Activated T-cell treated with anti-CD3 and anti-CD28 coated beads, Interleukin-2, amount 50 U/mL, for 72 hours (primary cell): ENCODE results near the gene MYO18B. TPM values are rescaled to one million over a fixed set of nuclear protein-coding genes. Genes with fewer than 3 reads are reported as not detected.

ENCODE experiments used
- ATAC-seq, 2 donors: fragments of 150-1000 bp; cut with Tn5 transposase; replicated peaks in 1 of 2; 2 replicates each; pipeline ENCODE4 v1.10.0; 2021; ENCODE audit warnings: moderate library complexity in 2 of 2, mild to moderate bottlenecking in 1 of 2
- DNase-seq, 2 donors: peaks; one replicate each; pipeline ENCODE4 v3.0.0; 2021 to 2022; ENCODE audit warnings: mixed read lengths in 1 of 2
- H3K27ac Mint-ChIP-seq: one replicate; pipeline ENCODE4 v1.8.0; 2022; ENCODE audit warnings: mild to moderate bottlenecking, moderate library complexity, mixed read lengths
- H3K27me3 Mint-ChIP-seq: one replicate; pipeline ENCODE4 v1.8.0; 2022; ENCODE audit warnings: low read depth, mixed read lengths
- H3K36me3 Mint-ChIP-seq, 2 donors: one replicate each; pipeline ENCODE4 v1.8.0; 2022; ENCODE audit warnings: mixed read lengths in 2 of 2, mild to moderate bottlenecking in 1 of 2; ENCODE audit not compliant: insufficient read depth in 2 of 2
- H3K4me1 Mint-ChIP-seq: one replicate; pipeline ENCODE4 v1.8.0; 2022; ENCODE audit warnings: low read depth, mixed read lengths
- H3K4me3 Mint-ChIP-seq, 2 donors: one replicate each; pipeline ENCODE4 v1.8.0; 2022; ENCODE audit warnings: mild to moderate bottlenecking in 2 of 2, mixed read lengths in 2 of 2, moderate library complexity in 2 of 2
- H3K9me3 Mint-ChIP-seq, 2 donors: one replicate each; pipeline ENCODE4 v1.8.0; 2022; ENCODE audit warnings: mixed read lengths in 2 of 2
- total RNA-seq, 2 donors: library from RNA; stranded (reverse); gene quantifications; one replicate each; pipeline ENCODE4 v1.2.3, GENCODE V29; 2022

Gene MYO18B
- total RNA-seq, 2 donors from 2014 or later, result 2.4 to 2.8 TPM

- DNase-seq (no peak), ATAC-seq (no peak)
- Mint-ChIP-seq H3K4me1 (no peaks in the 10 kb centered on the region), H3K27ac (no peak overlapping the region), H3K36me3 (no peaks in the 10 kb centered on the region), H3K4me3 (no peak overlapping the region), H3K9me3 (no peaks in the 10 kb centered on the region), H3K27me3 (peaks cover 26% of the 10 kb centered on the region)
Observed at GRCh38 chr22:25881210-25881755, 139.3 kb downstream of the MYO18B start.

- H3K27me3 Mint-ChIP-seq, result peaks cover 20% of the 10 kb centered on the region
- H3K4me3 Mint-ChIP-seq, result no peak overlapping the region
- no peak overlapping the region for H3K27ac Mint-ChIP-seq
- no peaks in the 10 kb centered on the region for H3K36me3 Mint-ChIP-seq
- H3K4me1 Mint-ChIP-seq, result no peaks in the 10 kb centered on the region
- H3K9me3 Mint-ChIP-seq, result no peaks in the 10 kb centered on the region
- DNase-seq, result no peak
- no peak for ATAC-seq
Observed at GRCh38 chr22:25882360-25882759, 140.4 kb downstream of the MYO18B start.

DNA sequence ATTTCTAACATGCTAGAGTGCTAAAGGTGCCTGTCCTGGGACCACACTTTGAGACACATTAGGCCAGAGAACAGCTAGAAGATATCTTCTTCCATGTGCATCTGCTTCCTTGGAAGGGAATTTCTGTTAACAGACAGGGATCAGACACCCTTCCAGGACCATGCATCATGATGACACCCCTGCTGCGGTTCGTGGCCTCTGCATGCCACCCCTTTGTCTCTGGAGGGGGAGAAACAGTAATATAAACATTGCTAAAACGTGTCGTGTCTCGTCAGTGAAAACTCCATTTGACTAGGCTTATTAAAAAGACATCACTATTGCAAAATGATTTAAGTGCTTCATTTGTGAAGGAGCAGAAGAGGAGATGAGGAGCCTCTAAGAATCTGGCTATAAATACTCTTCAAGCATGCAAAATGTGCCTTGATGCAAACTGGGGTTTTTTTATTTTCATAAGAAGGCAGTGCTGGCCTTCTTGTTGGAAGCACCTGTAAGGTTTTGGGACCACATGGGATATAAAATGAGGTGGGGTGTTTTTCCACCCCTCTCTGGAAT, 141.6 kb downstream of the MYO18B start:
- peaks cover 11% of the 10 kb centered on the region for H3K27me3 Mint-ChIP-seq
- H3K36me3 Mint-ChIP-seq, result no peaks in the 10 kb centered on the region
- H3K4me1 Mint-ChIP-seq, result no peaks in the 10 kb centered on the region
- no peak overlapping the region for H3K27ac Mint-ChIP-seq
- DNase-seq (no peak), ATAC-seq (no peak)
- no peak overlapping the region for H3K4me3 Mint-ChIP-seq
- H3K9me3 Mint-ChIP-seq, result no peaks in the 10 kb centered on the region

- ATAC-seq, result no peak
- no peaks in the 10 kb centered on the region for H3K9me3 Mint-ChIP-seq
- no peak for DNase-seq
- H3K27me3 Mint-ChIP-seq, result peaks cover 12% of the 10 kb centered on the region
- H3K27ac Mint-ChIP-seq, result no peak overlapping the region
- H3K4me1 Mint-ChIP-seq, result no peaks in the 10 kb centered on the region
- no peaks in the 10 kb centered on the region for H3K36me3 Mint-ChIP-seq
- no peak overlapping the region for H3K4me3 Mint-ChIP-seq
Observed at GRCh38 chr22:25884121-25884520, 142.1 kb downstream of the MYO18B start.

GRCh38 chr22:25888399-25889054, 146.5 kb downstream of the MYO18B start:
- DNase-seq (no peak), ATAC-seq (no peak)
- H3K27ac Mint-ChIP-seq, result no peak overlapping the region
- no peaks in the 10 kb centered on the region for H3K4me1 Mint-ChIP-seq
- H3K4me3 Mint-ChIP-seq, result no peak overlapping the region
- peaks cover 6% of the 10 kb centered on the region for H3K27me3 Mint-ChIP-seq
- H3K36me3 Mint-ChIP-seq, result no peaks in the 10 kb centered on the region
- H3K9me3 Mint-ChIP-seq, result no peaks in the 10 kb centered on the region

DNA sequence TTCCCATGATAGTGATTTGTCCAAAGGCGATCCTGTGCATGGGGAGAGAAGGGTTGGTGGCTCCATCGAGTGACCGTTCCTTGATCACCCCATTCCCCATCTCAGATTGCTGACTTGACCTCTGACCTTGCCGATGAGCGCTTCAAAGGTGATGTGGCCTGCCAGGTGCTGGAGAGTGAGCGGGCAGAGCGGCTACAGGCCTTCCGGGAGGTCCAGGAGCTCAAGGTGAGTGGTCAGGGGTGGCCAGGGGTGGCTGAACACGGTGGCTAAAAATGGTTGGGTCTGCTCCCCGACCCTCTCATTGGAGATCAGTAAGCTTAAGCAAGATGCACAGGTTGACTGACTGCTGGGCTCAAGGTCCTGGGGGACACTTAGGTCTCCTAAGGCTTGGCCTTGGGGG, 148.7 kb downstream of the MYO18B start:
- Mint-ChIP-seq H3K27me3 (peaks cover 6% of the 10 kb centered on the region), H3K36me3 (no peaks in the 10 kb centered on the region), H3K9me3 (no peaks in the 10 kb centered on the region), H3K27ac (no peak overlapping the region), H3K4me3 (no peak overlapping the region), H3K4me1 (no peaks in the 10 kb centered on the region)
- DNase-seq, result no peak
- ATAC-seq, result no peak

DNA sequence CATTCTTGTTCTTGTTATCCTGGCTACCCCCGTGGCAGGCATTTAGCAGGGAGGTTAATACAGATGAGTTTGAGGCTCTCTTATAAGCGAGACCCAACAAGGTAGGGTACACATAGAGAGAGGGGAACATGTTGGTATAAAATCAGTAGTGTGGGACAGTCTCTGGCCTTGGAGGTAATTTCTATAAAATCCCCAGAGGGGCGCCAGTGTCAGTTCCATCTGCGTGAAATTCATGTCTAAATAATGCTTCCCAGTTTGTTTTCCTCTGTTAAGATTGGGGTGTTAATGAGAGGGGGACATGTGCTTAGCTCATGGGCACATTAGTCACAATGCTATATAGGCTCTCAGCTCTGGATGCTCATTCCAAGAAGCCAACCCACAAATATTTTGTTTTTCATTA, 150.7 kb downstream of the MYO18B start:
- peaks cover 6% of the 10 kb centered on the region for H3K27me3 Mint-ChIP-seq
- H3K4me3 Mint-ChIP-seq, result no peak overlapping the region
- H3K36me3 Mint-ChIP-seq, result no peaks in the 10 kb centered on the region
- DNase-seq (no peak), ATAC-seq (no peak)
- no peak overlapping the region for H3K27ac Mint-ChIP-seq
- no peaks in the 10 kb centered on the region for H3K9me3 Mint-ChIP-seq
- H3K4me1 Mint-ChIP-seq, result no peaks in the 10 kb centered on the region

DNA sequence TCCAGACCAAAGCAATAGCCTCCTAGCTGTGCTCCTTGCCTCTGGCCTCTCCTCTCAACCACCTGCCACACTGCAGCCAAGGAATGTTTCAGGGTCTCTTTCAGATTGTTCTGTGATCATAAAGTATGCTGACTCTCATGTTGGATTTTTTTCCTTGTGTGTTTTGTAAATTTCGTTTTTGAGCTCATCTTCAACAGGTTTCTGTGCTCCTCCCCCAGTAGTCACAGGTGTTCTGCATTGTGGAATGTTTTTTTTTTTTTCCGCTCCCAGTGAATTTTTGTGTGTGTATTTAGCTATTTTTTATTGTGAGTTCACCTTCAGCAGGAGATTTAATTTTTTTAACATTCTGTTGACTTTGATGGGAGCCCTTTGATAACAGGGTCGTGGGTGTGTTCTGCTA, 153.7 kb downstream of the MYO18B start:
- Mint-ChIP-seq H3K9me3 (no peaks in the 10 kb centered on the region), H3K4me3 (no peak overlapping the region), H3K27ac (no peak overlapping the region), H3K27me3 (no peaks in the 10 kb centered on the region), H3K36me3 (no peaks in the 10 kb centered on the region), H3K4me1 (no peaks in the 10 kb centered on the region)
- no peak for DNase-seq
- ATAC-seq, result no peak

DNA sequence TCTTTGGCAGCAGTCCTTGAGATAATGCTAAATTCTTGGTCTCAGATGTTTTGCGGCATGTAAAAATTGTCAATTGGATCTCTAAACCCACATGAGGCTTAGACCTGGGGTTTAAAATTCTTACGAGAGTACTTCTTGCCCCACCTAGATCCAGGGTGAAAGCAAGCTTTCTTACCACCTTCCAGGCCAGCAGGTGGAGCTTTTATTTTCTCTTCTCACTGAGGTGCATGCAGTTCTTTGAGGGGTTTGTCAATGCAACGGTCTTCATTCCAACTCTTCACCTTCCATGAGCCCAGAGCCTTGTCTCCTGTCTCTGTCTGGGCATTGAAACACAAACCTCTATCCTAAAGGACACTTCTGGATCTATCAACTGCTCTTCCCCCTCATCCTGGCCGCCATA, 154.1 kb downstream of the MYO18B start:
- ATAC-seq (no peak), DNase-seq (no peak)
- Mint-ChIP-seq H3K36me3 (no peaks in the 10 kb centered on the region), H3K9me3 (no peaks in the 10 kb centered on the region), H3K27ac (no peak overlapping the region), H3K27me3 (no peaks in the 10 kb centered on the region), H3K4me1 (no peaks in the 10 kb centered on the region), H3K4me3 (no peak overlapping the region)

GRCh38 chr22:25896592-25896991, 154.6 kb downstream of the MYO18B start:
- H3K9me3 Mint-ChIP-seq, result no peaks in the 10 kb centered on the region
- DNase-seq (no peak), ATAC-seq (no peak)
- H3K36me3 Mint-ChIP-seq, result no peaks in the 10 kb centered on the region
- no peaks in the 10 kb centered on the region for H3K27me3 Mint-ChIP-seq
- no peaks in the 10 kb centered on the region for H3K4me1 Mint-ChIP-seq
- H3K4me3 Mint-ChIP-seq, result no peak overlapping the region
- H3K27ac Mint-ChIP-seq, result no peak overlapping the region

GRCh38 chr22:25898707-25899365, 156.8 kb downstream of the MYO18B start:
- DNase-seq (no peak), ATAC-seq (no peak)
- H3K4me3 Mint-ChIP-seq, result no peak overlapping the region
- H3K4me1 Mint-ChIP-seq, result no peaks in the 10 kb centered on the region
- no peak overlapping the region for H3K27ac Mint-ChIP-seq
- H3K27me3 Mint-ChIP-seq, result peaks cover 11% of the 10 kb centered on the region
- H3K36me3 Mint-ChIP-seq, result no peaks in the 10 kb centered on the region
- no peaks in the 10 kb centered on the region for H3K9me3 Mint-ChIP-seq

GRCh38 chr22:25899566-25899965, 157.6 kb downstream of the MYO18B start:
- DNase-seq (no peak), ATAC-seq (no peak)
- H3K4me1 Mint-ChIP-seq, result no peaks in the 10 kb centered on the region
- no peak overlapping the region for H3K27ac Mint-ChIP-seq
- peaks cover 15% of the 10 kb centered on the region for H3K27me3 Mint-ChIP-seq
- no peaks in the 10 kb centered on the region for H3K36me3 Mint-ChIP-seq
- no peak overlapping the region for H3K4me3 Mint-ChIP-seq
- H3K9me3 Mint-ChIP-seq, result no peaks in the 10 kb centered on the region

- Mint-ChIP-seq H3K36me3 (no peaks in the 10 kb centered on the region), H3K4me3 (no peak overlapping the region), H3K9me3 (no peaks in the 10 kb centered on the region), H3K4me1 (no peaks in the 10 kb centered on the region), H3K27ac (no peak overlapping the region), H3K27me3 (peaks cover 15% of the 10 kb centered on the region)
- no peak for DNase-seq
- ATAC-seq, result no peak
Observed at GRCh38 chr22:25900390-25900789, 158.4 kb downstream of the MYO18B start.
